Esophagus squamous epithelium (tissue), 4 donors: Measurements from ENCODE around the gene TRMT44.

Source experiments
- CTCF ChIP-seq, 6 experiments: fragments of 450-650 bp in 4 of 6; fragments of 200-600 bp in 2 of 6; sonication (generic) in 2 of 6; IDR thresholded peaks; one replicate each; pipeline ENCODE4 v1.5.1; 2016 to 2019; ENCODE audit warnings: antibody characterized with exemption in 6 of 6, mild to moderate bottlenecking in 4 of 6, moderate library complexity in 4 of 6
- POLR2A ChIP-seq, 4 donors: fragments of 450-650 bp; IDR thresholded peaks; one replicate each; pipeline ENCODE4 v1.6.1; 2017; ENCODE audit warnings: antibody characterized with exemption in 4 of 4, mild to moderate bottlenecking in 4 of 4, moderate library complexity in 3 of 4

- TF ChIP-seq CTCF (IDR thresholded peaks at IDR 0.05), result no peak
- TF ChIP-seq POLR2A (IDR thresholded peaks at IDR 0.05), result no peak
Measured at GRCh38 chr4:8443801-8444200, 3.2 kb downstream of the TRMT44 start.
